A673 (cell line): Measurements from ENCODE around the gene CYP17A1. TPM values are rescaled to one million over a fixed set of nuclear protein-coding genes. Genes with fewer than 3 reads are reported as not detected.
"Not testable (repeated sequence)": the region's sequence is repeated elsewhere in the genome, so short reads cannot be mapped to it uniquely, and the experiment has no call there.

Source experiments
- BruUV-seq: library from RNA; stranded (reverse); fragments of 400-500 nt; replicated peaks from 2 replicates; lab custom pipeline; 2021; lab: Mats Ljungman, UMichigan
- CTCF ChIA-PET: fragments of 300-600 bp; sonication (Branson Sonifier 250); formaldehyde crosslinking; loops from one replicate; lab custom pipeline; 2022; ENCODE audit warnings: antibody characterized with exemption; lab: Charles Lee
- POLR2A ChIA-PET: fragments of 300-600 bp; sonication (Branson Sonifier 250); formaldehyde crosslinking; loops from one replicate; lab custom pipeline; 2022; ENCODE audit warnings: antibody characterized with exemption; ENCODE audit not compliant: low non-redundant PET; lab: Charles Lee
- DNase-seq: peaks from one replicate; pipeline ENCODE4 v3.0.0-alpha.2; 2015; ENCODE audit warnings: low spot score
- H3K27ac ChIP-seq: fragments of 200-600 bp; sonication (generic); 2 replicates; pipeline ENCODE4 v1.5.1; 2016; ENCODE audit warnings: mixed run types, low read depth, mild to moderate bottlenecking, mixed read lengths, antibody characterized with exemption, low read length; ENCODE audit not compliant: poor library complexity, severe bottlenecking
- H3K27me3 ChIP-seq: fragments of 200-600 bp; sonication (generic); replicated peaks from 2 replicates; pipeline ENCODE4 v1.6.1; 2017; ENCODE audit warnings: mixed run types, low read depth, mild to moderate bottlenecking, mixed read lengths, antibody characterized with exemption, low read length; ENCODE audit not compliant: insufficient read depth, poor library complexity
- H3K36me3 ChIP-seq: fragments of 200-600 bp; sonication (generic); 2 replicates; pipeline ENCODE4 v1.6.1; 2016; ENCODE audit warnings: mixed run types, mild to moderate bottlenecking, mixed read lengths, antibody characterized with exemption, low read length; ENCODE audit not compliant: insufficient read depth, poor library complexity, severe bottlenecking
- H3K4me1 ChIP-seq: fragments of 200-600 bp; sonication (generic); 2 replicates; pipeline ENCODE4 v1.6.1; 2017; ENCODE audit warnings: mixed run types, mild to moderate bottlenecking, mixed read lengths, antibody characterized with exemption, low read length; ENCODE audit not compliant: insufficient read depth, poor library complexity, severe bottlenecking
- H3K4me3 ChIP-seq: fragments of 200-600 bp; sonication (generic); 2 replicates; pipeline ENCODE4 v1.5.1; 2016; ENCODE audit warnings: low read depth, mixed run types, mild to moderate bottlenecking, mixed read lengths, low read length; ENCODE audit not compliant: poor library complexity, severe bottlenecking
- H3K9me3 ChIP-seq: fragments of 200-600 bp; sonication (generic); 2 replicates; pipeline ENCODE4 v1.6.1; 2016; ENCODE audit warnings: mixed run types, low read depth, mild to moderate bottlenecking, mixed read lengths, antibody characterized with exemption, low read length; ENCODE audit not compliant: poor library complexity, severe bottlenecking
- EZH2 ChIP-seq: fragments of 200-600 bp; sonication (generic); IDR thresholded peaks from 2 replicates; pipeline ENCODE4 v1.6.1; 2017; ENCODE audit warnings: borderline replicate concordance, low read depth, mild to moderate bottlenecking, mixed read lengths, antibody characterized with exemption, low read length; ENCODE audit not compliant: poor library complexity, severe bottlenecking
- intact Hi-C: fragments of 100-400 bp; cut with micrococcal nuclease; formaldehyde crosslinking; loops from one replicate; pipeline ENCODE4 v1.10.0; 2022; ENCODE audit not compliant: unreplicated experiment
- total RNA-seq: library from RNA; stranded (reverse); gene quantifications from 2 replicates; pipeline ENCODE4 v1.2.3, GENCODE V29; 2021
- TF ChIP-seq, protein P1 (sequence below): fragments of 300-800, 200-600 bp; sonication (generic); conservative IDR thresholded peaks from 2 replicates; pipeline ENCODE4 v1.5.1; 2017; ENCODE audit warnings: low read depth, mild to moderate bottlenecking, antibody characterized with exemption, low read length, moderate library complexity, mixed read lengths

CYP17A1 gene
- total RNA-seq, 1 experiment from 2014 or later, result not detected

DNA sequence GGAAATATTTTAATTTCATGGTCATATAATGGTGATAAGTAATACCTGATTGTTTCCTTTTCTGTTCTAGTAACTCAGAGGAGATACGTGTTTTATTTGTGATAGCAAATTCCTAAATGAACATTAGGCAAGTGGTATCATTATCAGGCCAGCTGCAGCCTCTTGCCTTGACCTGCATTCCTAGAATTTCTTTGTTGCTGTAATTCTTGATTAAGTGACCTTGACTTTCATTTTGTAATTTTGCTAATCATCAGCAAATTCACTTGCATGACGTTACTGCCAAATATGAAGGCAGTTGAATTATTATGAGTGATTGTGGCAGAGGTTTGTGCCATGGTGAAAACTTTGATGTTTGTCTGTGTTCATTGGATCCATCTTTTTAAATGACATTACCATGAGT lies 26.4 kb upstream of the CYP17A1 start:
- intact Hi-C loops, result no loop called here
- BruUV-seq, result TSS peak; percentile 39
- no peaks in the 10 kb centered on the region for H3K9me3 ChIP-seq
- H3K4me1 ChIP-seq, result no peaks in the 10 kb centered on the region
- DNase-seq, result no peak
- no peaks in the 10 kb centered on the region for H3K27me3 ChIP-seq
- H3K27ac ChIP-seq, result no peak overlapping the region
- POLR2A ChIA-PET, result no interaction called here
- H3K36me3 ChIP-seq, result no peaks in the 10 kb centered on the region
- TF ChIP-seq EZH2, result no peak
- TF ChIP-seq, protein P1, sequence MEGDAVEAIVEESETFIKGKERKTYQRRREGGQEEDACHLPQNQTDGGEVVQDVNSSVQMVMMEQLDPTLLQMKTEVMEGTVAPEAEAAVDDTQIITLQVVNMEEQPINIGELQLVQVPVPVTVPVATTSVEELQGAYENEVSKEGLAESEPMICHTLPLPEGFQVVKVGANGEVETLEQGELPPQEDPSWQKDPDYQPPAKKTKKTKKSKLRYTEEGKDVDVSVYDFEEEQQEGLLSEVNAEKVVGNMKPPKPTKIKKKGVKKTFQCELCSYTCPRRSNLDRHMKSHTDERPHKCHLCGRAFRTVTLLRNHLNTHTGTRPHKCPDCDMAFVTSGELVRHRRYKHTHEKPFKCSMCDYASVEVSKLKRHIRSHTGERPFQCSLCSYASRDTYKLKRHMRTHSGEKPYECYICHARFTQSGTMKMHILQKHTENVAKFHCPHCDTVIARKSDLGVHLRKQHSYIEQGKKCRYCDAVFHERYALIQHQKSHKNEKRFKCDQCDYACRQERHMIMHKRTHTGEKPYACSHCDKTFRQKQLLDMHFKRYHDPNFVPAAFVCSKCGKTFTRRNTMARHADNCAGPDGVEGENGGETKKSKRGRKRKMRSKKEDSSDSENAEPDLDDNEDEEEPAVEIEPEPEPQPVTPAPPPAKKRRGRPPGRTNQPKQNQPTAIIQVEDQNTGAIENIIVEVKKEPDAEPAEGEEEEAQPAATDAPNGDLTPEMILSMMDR, result no peak
- no peak overlapping the region for H3K4me3 ChIP-seq
- CTCF ChIA-PET, result no interaction called here

DNA sequence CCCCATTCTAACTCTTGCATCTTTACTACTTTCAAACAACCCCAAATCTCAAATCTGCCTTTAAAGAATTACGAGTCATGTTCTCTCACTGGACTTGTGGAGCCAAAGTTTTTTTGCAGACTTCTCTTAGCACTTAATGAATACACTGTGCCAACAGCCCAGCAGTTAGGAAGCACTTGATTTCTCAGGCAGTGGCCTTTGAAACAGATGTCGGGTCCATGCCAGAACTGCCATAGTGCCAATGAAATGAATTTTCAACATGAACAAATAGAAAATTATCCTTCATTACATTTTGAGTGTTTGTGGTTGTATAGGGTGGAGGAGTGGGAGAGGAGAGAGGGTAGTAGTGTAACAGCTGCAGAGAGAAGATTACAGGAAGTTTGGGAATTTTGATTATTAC lies 22.7 kb upstream of the CYP17A1 start:
- intact Hi-C loops, result no loop called here
- ChIA-PET CTCF (no interaction called here), POLR2A (no interaction called here)
- no peak for TF ChIP-seq EZH2
- TF ChIP-seq, protein P1, result no peak
- Histone ChIP-seq H3K36me3 (no peaks in the 10 kb centered on the region), H3K4me3 (no peak overlapping the region), H3K27me3 (no peaks in the 10 kb centered on the region), H3K4me1 (peaks cover 12% of the 10 kb centered on the region), H3K27ac (no peak overlapping the region), H3K9me3 (no peaks in the 10 kb centered on the region)
- no peak for DNase-seq
- BruUV-seq, result no TSS peak

DNA sequence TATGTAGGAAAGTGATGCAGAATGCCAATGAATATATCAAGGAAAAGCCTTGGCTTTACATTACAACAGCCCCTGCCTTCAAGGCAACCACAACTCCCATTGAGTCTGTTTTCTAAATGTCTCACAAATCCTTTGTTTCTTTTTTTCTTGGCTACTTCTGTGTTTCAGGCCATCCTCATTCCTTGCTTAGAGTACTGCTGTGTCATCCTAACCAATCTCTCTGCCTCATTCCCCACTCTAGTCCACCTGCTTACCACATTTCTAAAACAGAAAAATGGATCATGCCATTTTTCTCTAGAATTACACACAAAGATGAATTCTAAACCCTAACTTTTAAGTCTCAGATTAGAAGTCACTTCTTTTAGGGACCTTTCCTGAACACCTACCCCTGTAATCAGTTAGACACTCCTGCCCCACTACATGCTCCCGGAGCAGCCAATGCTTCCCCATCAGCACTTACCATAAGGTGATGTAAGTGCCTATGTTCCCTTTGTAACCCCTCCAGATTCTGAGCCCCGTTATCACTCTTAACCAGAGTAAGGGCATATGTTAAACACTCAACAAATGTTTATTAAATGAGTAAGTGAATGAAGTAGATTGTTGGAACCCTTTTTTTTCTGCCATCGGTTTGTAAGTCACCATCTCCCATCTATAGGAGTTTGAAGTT lies 19.7 kb upstream of the CYP17A1 start:
- H3K27me3 ChIP-seq, result no peaks in the 10 kb centered on the region
- CTCF ChIA-PET, result no interaction called here
- no peaks in the 10 kb centered on the region for H3K9me3 ChIP-seq
- POLR2A ChIA-PET, result no interaction called here
- BruUV-seq, result no TSS peak
- intact Hi-C loops, result loop anchor here (1.0 kb wide), 1 partner anchor 44 kb away; no protein-coding TSS in a partner anchor
- no peaks in the 10 kb centered on the region for H3K36me3 ChIP-seq
- TF ChIP-seq EZH2, result no peak
- TF ChIP-seq, protein P1, result no peak
- no peak overlapping the region for H3K4me3 ChIP-seq
- no peak overlapping the region for H3K27ac ChIP-seq
- peaks cover 12% of the 10 kb centered on the region for H3K4me1 ChIP-seq
- no peak for DNase-seq

DNA sequence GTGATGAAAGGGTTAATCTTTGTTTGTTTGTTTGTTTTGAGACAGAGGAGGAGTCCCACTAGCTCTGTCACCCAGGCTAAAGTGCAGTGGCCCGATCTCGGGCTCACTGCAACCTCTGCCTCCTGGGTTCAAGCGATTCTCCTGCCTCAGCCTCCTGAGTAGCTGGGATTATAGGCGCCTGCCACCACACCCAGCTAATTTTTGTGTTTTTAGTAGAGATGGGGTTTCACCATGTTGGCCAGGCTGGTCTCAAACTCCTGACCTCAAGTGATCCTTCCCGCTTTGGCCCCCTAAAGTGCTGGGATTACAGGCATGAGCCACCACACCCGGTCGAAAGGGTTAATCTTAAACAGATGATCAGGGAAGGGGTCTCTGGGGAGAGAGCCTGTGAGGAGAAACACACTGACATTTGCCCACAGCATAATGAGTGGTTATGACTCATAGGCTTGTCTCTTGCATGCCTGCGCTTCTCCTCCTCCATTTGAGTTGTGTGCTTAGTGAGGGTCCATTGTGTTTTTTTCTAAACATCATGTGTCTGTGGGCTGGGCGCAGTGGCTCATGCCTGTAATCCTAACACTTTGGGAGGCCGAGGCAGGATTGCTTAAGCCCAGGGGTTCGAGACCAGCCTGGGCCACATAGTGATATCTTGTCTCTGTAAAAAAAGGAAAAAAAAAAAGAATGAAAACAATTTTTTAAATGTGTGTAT lies 18.7 kb upstream of the CYP17A1 start:
- H3K9me3 ChIP-seq, BruUV-seq, H3K36me3 ChIP-seq, CTCF ChIA-PET, POLR2A ChIA-PET, H3K4me3 ChIP-seq, H3K27me3 ChIP-seq: not testable (repeated sequence)
- peaks cover 12% of the 10 kb centered on the region for H3K4me1 ChIP-seq
- peak; percentile 95 for DNase-seq
- intact Hi-C loops, result loop anchor here (1.0 kb wide), 1 partner anchor 45 kb away; no protein-coding TSS in a partner anchor
- peak overlapping the region; percentile 39 for H3K27ac ChIP-seq

- BruUV-seq, intact Hi-C loops, H3K27ac ChIP-seq, CTCF ChIA-PET, H3K4me3 ChIP-seq, DNase-seq, H3K9me3 ChIP-seq, H3K27me3 ChIP-seq, H3K36me3 ChIP-seq, POLR2A ChIA-PET: not testable (repeated sequence)
- H3K4me1 ChIP-seq, result peaks cover 12% of the 10 kb centered on the region
These were observed 16.0 kb upstream of the CYP17A1 start for GRCh38 chr10:102853237-102853636.
